Tibial nerve (tissue), 4 donors: ENCODE measurements around the gene KIAA1210. TPM values are rescaled to one million over a fixed set of nuclear protein-coding genes. Genes with fewer than 3 reads are reported as not detected.

Source experiments
- DNase-seq, 2 donors: peaks; one replicate each; pipeline ENCODE4 v3.0.0-alpha.2; 2019; ENCODE audit warnings: low spot score in 2 of 2
- H3K27ac ChIP-seq, 4 donors: fragments of 200-600 bp; sonication (generic) in 3 of 4; one replicate each; pipeline ENCODE4 v1.5.1; 2017 to 2019; ENCODE audit warnings: mild to moderate bottlenecking in 1 of 4
- H3K27me3 ChIP-seq, 2 donors: fragments of 200-600 bp; sonication (generic) in 1 of 2; one replicate each; pipeline versions ENCODE4 v1.5.1 to v1.6.0; 2017 to 2019
- H3K36me3 ChIP-seq, 3 donors: fragments of 200-600 bp; sonication (generic); one replicate each; pipeline ENCODE4 v1.5.1; 2018 to 2019
- H3K4me1 ChIP-seq, 4 donors: fragments of 200-600 bp; sonication (generic) in 3 of 4; one replicate each; pipeline ENCODE4 v1.5.1; 2017 to 2019
- H3K4me3 ChIP-seq, 4 donors: fragments of 200-600 bp; sonication (generic) in 3 of 4; one replicate each; pipeline ENCODE4 v1.5.1; 2017 to 2019; ENCODE audit warnings: mild to moderate bottlenecking in 1 of 4, moderate library complexity in 1 of 4
- H3K9me3 ChIP-seq, 4 donors: fragments of 200-600 bp; sonication (generic) in 3 of 4; one replicate each; pipeline ENCODE4 v1.5.1; 2017 to 2019
- EP300 ChIP-seq, 2 donors: sonication (generic); formaldehyde crosslinking; IDR thresholded peaks; one replicate each; pipeline ENCODE4 v1.6.1; 2017; ENCODE audit warnings: antibody characterized with exemption in 2 of 2, mild to moderate bottlenecking in 1 of 2
- POLR2A ChIP-seq, 2 donors: fragments of 450-650 bp; IDR thresholded peaks; one replicate each; pipeline ENCODE4 v1.6.1; 2017; ENCODE audit warnings: antibody characterized with exemption in 2 of 2, mild to moderate bottlenecking in 2 of 2, moderate library complexity in 2 of 2
- WGBS, 2 donors: methylation state at CpG; one replicate each; pipeline ENCODE4 v1.1.5; 2018; 5-methylcytosine and 5-hydroxymethylcytosine counted together
- total RNA-seq, 4 donors: library from RNA; depleted of rRNA; stranded (reverse); fragments of >200 nt; gene quantifications; one replicate each; pipeline ENCODE4 v1.1.0, GENCODE V29; 2016
- TF ChIP-seq, protein P1 (sequence below), 5 experiments: fragments of 200-600 bp in 3 of 5; fragments of 450-650 bp in 2 of 5; sonication (generic) in 3 of 5; IDR thresholded peaks; one replicate each; pipeline ENCODE4 v1.5.1; 2016 to 2019; ENCODE audit warnings: antibody characterized with exemption in 5 of 5, mild to moderate bottlenecking in 3 of 5, moderate library complexity in 2 of 5

KIAA1210 gene
- total RNA-seq, 4 donors from 2014 or later, result not detected

DNA sequence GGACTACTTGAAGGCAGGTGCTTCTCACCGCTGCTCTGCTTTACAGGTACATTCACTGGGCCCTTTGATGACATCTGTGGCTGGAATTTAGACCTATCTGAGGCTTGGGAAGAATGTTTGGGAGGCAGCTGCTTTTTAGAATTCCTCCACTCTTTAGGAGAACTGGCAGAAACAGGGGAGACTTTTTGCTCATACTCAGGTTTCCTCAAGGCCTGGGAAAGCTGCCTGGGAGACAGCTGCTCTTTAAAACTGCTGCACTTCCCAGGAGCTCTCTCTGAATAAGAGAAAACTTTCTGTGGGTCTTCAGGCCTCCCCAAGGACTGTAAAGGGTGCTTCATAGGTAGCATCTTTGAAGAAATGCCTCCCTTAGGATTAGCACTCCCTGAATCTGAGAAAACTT is 40.5 kb downstream of the KIAA1210 start:
- Histone ChIP-seq H3K27ac (no peak overlapping the region), H3K36me3 (no peaks in the 10 kb centered on the region), H3K9me3 (no peaks in the 10 kb centered on the region), H3K27me3 (peaks cover 0 to 5% of the 10 kb centered on the region in 2 donors), H3K4me1 (no peaks in the 10 kb centered on the region), H3K4me3 (no peak overlapping the region)
- 75 to 88% methylated on average over 1 of the region's 1 CpG for WGBS, 2 donors
- TF ChIP-seq EP300 (IDR thresholded peaks at IDR 0.05) (no peak), POLR2A (IDR thresholded peaks at IDR 0.05) (no peak)
- TF ChIP-seq, protein P1, sequence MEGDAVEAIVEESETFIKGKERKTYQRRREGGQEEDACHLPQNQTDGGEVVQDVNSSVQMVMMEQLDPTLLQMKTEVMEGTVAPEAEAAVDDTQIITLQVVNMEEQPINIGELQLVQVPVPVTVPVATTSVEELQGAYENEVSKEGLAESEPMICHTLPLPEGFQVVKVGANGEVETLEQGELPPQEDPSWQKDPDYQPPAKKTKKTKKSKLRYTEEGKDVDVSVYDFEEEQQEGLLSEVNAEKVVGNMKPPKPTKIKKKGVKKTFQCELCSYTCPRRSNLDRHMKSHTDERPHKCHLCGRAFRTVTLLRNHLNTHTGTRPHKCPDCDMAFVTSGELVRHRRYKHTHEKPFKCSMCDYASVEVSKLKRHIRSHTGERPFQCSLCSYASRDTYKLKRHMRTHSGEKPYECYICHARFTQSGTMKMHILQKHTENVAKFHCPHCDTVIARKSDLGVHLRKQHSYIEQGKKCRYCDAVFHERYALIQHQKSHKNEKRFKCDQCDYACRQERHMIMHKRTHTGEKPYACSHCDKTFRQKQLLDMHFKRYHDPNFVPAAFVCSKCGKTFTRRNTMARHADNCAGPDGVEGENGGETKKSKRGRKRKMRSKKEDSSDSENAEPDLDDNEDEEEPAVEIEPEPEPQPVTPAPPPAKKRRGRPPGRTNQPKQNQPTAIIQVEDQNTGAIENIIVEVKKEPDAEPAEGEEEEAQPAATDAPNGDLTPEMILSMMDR (IDR thresholded peaks at IDR 0.05), result no peak
- DNase-seq, result no peak

DNA sequence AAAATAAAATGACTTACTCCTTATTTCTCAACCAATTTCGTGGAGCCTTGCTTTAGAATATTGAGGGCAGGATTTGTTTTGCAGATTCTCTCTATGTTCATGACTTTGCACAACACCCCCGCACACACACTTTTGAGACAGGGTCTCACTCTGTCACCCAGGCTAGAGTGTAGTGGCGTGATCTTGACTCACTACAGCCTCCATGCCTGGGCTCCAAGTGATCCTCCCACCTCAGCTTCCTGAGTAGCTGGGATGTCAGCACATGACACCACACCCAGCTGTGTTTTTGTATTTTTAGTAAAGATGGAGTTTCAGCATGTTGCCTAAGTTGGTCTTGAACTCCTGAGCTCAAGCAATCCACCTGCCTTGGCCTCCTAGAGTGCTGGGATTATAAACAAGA is 42.8 kb downstream of the KIAA1210 start:
- H3K9me3 ChIP-seq, result no peaks in the 10 kb centered on the region
- no peak for DNase-seq
- no peak for TF ChIP-seq POLR2A (IDR thresholded peaks at IDR 0.05)
- TF ChIP-seq, protein P1 (IDR thresholded peaks at IDR 0.05), result no peak
- no peak for TF ChIP-seq EP300 (IDR thresholded peaks at IDR 0.05)
- H3K27me3 ChIP-seq, result peaks cover 0 to 7% of the 10 kb centered on the region in 2 donors
- WGBS, 2 donors, result 70 to 83% methylated on average over 3 of the region's 3 CpGs
- H3K4me3 ChIP-seq, result no peak overlapping the region
- H3K36me3 ChIP-seq, result no peaks in the 10 kb centered on the region
- H3K27ac ChIP-seq, result no peak overlapping the region
- no peaks in the 10 kb centered on the region for H3K4me1 ChIP-seq

DNA sequence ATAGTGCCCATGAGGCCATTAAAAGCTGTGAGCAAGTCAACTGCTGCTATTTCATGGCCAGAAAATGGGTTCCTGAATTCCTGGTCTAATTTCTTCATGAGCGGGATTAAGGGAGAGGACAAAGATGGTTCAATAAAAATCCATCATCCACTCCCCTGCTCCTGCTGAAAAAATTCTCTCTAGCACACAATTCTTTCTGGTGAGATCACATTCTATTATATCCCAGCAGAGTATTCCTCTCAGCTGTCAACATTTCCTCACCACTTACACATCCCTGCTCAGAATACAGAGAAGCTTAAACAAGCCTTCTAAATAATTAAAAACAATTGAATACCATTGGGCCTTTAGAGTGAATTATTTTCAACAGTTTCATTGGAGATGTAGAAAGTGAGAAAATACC is 45.3 kb downstream of the KIAA1210 start:
- H3K27ac ChIP-seq, result no peak overlapping the region
- peaks cover 0 to 7% of the 10 kb centered on the region in 2 donors for H3K27me3 ChIP-seq
- H3K4me1 ChIP-seq, result no peaks in the 10 kb centered on the region
- 70 to 86% methylated on average over 1 of the region's 1 CpG for WGBS, 2 donors
- no peak overlapping the region for H3K4me3 ChIP-seq
- H3K36me3 ChIP-seq, result no peaks in the 10 kb centered on the region
- TF ChIP-seq EP300 (IDR thresholded peaks at IDR 0.05) (no peak), POLR2A (IDR thresholded peaks at IDR 0.05) (no peak)
- TF ChIP-seq, protein P1 (IDR thresholded peaks at IDR 0.05), result no peak
- H3K9me3 ChIP-seq, result no peaks in the 10 kb centered on the region
- no peak for DNase-seq

DNA sequence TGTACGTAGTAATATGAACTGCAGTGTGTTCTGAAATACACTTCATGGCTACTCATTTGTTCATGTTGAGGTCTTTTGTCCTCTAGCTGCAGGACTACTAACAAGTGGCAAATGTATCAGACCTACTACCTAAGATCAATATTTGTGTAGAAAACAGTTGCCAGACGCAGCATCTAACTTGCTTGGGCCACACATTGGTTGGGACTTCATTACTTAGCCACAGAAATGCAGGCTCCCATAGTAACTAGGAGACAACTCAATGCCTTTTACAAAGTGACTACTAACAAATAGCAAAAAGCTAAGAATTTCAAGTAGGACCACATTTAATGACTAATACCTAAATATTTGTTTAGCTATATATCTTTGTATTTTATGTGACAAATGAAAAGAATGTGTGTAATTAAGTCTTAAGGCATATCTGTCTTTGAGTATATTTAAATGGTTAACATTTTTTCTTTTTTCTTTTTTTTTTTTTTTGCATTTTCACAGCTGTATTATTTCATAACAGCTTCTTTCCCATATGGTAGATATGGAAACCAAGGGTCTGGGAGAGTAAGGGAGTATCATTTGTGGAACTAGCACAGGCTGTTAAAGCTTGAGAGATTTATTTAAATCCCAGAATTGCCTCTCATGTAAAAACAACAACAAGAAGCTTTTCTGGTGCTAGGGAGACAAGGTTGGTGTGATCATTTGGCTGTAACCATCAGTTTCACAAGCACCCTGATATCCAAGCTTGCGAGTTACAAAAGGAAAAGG is 52.2 kb downstream of the KIAA1210 start:
- DNase-seq, result no peak
- TF ChIP-seq EP300 (IDR thresholded peaks at IDR 0.05) (no peak), POLR2A (IDR thresholded peaks at IDR 0.05) (no peak)
- TF ChIP-seq, protein P1 (IDR thresholded peaks at IDR 0.05), result no peak
- 83 to 93% methylated on average over 3 of the region's 3 CpGs for WGBS, 2 donors
- Histone ChIP-seq H3K4me3 (no peak overlapping the region), H3K4me1 (no peaks in the 10 kb centered on the region), H3K9me3 (no peaks in the 10 kb centered on the region), H3K27me3 (peaks cover 0 to 2% of the 10 kb centered on the region in 2 donors), H3K36me3 (no peaks in the 10 kb centered on the region), H3K27ac (no peak overlapping the region)

DNA sequence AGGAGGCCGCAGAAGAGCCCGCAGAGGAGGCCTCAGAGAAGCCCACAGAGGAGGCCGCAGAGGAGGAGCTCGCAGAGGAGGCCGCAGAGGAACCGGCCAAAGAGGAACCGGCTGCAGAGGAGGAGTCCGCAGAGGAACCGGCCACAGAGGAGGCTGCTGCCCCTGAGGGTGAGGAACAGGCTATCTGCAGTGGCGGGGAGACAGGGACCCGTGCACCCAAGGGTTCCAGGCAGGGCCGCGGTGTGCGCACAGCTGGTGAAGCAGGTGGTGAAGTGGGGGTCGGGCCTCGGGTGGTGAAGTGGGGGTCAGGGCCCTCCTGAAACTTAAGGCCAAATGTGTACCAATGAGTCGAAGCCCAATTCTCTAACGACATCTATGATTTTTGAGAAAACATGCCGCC is 53.7 kb downstream of the KIAA1210 start:
- Histone ChIP-seq H3K4me3 (no peak overlapping the region), H3K4me1 (no peaks in the 10 kb centered on the region), H3K27ac (no peak overlapping the region), H3K36me3 (no peaks in the 10 kb centered on the region), H3K27me3 (peaks cover 0 to 6% of the 10 kb centered on the region in 2 donors), H3K9me3 (no peaks in the 10 kb centered on the region)
- TF ChIP-seq EP300 (IDR thresholded peaks at IDR 0.05) (no peak), POLR2A (IDR thresholded peaks at IDR 0.05) (no peak)
- TF ChIP-seq, protein P1 (IDR thresholded peaks at IDR 0.05), result no peak
- no peak for DNase-seq
- WGBS, 2 donors, result 88 to 94% methylated on average over 19 of the region's 19 CpGs
